SH-SY5Y (cell line): ENCODE measurements around the gene MTUS2.

Source experiments
- GATA2 ChIP-seq: IDR thresholded peaks from 2 replicates; pipeline ENCODE4 v1.6.1; 2011; ENCODE audit warnings: mild to moderate bottlenecking, low read depth, low read length
- GATA3 ChIP-seq: IDR thresholded peaks from 2 replicates; pipeline ENCODE4 v1.6.1; 2011; ENCODE audit warnings: low read depth, mild to moderate bottlenecking, low read length, moderate library complexity

DNA sequence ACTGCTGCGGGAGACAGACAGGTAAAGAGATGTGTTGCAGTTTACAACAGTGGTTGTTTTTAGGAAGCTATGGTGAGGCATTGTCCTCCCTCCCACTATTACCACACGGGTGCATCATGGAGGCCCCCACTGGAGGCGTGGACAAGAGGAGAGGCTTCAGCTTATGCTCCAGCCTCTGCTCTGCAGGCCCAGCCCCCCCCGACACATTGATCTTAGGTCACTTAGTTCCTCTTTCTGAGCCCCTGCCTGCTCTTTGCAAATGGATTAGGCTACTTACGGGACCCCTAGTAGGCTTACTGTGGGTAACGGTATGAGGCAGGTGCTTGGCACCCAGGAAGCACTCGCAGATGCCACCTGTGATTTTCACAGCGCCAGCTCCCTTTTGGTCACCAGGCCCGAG lies 651.4 kb downstream of the MTUS2 start:
- TF ChIP-seq GATA2 (no peak), GATA3 (no peak)
